A549 (cell line): Measurements from ENCODE around the gene DDX10. TPM values are rescaled to one million over a fixed set of nuclear protein-coding genes. Genes with fewer than 3 reads are reported as not detected.
A peak's percentile ranks its signal among the peaks of the same experiment; 100 is the strongest.

Experiments used
- ATAC-seq, 2 experiments: fragments of 200-7000 bp in 1 of 2; fragments of >200 bp in 1 of 2; cut with Nextera tagmentation in 1 of 2; cut with Tn5 transposase in 1 of 2; 3 replicates each; pipeline versions ENCODE4 v1.8.0 to v1.9.1; 2018 to 2020; ENCODE audit warnings: mild to moderate bottlenecking in 1 of 2, moderate library complexity in 1 of 2
- CTCF ChIA-PET: fragments of 300-600 bp; sonication (Branson Sonifier 250); formaldehyde crosslinking; extraction: SDS; loops from one replicate; lab custom pipeline; 2021; ENCODE audit warnings: antibody characterized with exemption, inconsistent platforms; lab: Yijun Ruan, JAX
- POLR2A ChIA-PET: fragments of 350-600 bp; formaldehyde crosslinking; extraction: SDS; loops from one replicate; lab custom pipeline; 2021; ENCODE audit warnings: antibody characterized with exemption, inconsistent platforms; lab: Yijun Ruan, JAX
- DNase-seq, 2 experiments: peaks; one replicate each; pipeline versions ENCODE4 v3.0.0 to v3.0.0-alpha.2; 2011 to 2016; ENCODE audit warnings: low read depth in 1 of 2, low spot score in 1 of 2
- FAIRE-seq: peaks from 2 replicates; lab custom pipeline; 2011; peaks lifted over from hg19 to GRCh38; lab: Jason Lieb, UNC
- H3K27ac ChIP-seq, 2 experiments: fragments of >200 bp; sonication (Bioruptor Twin); formaldehyde crosslinking; 3 replicates each; pipeline ENCODE4 v1.5.1; 2016 to 2017
- H3K4me1 ChIP-seq: fragments of >200 bp; sonication (Bioruptor Twin); formaldehyde crosslinking; 3 replicates; pipeline ENCODE4 v1.6.1; 2016
- H3K4me2 ChIP-seq: fragments of >200 bp; sonication (Bioruptor Twin); formaldehyde crosslinking; 3 replicates; pipeline ENCODE4 v1.6.1; 2016
- H3K4me3 ChIP-seq: fragments of >200 bp; sonication (Bioruptor Twin); formaldehyde crosslinking; 3 replicates; pipeline ENCODE4 v1.5.1; 2016
- H3K9me3 ChIP-seq: fragments of >200 bp; sonication (Bioruptor Twin); formaldehyde crosslinking; 3 replicates; pipeline ENCODE4 v1.6.1; 2016
- BHLHE40 ChIP-seq: IDR thresholded peaks from 2 replicates; pipeline ENCODE4 v1.6.1; 2012; ENCODE audit warnings: low read depth, low read length, inconsistent platforms
- CHD4 ChIP-seq: fragments of 200-600 bp; sonication (generic); IDR thresholded peaks from 2 replicates; pipeline ENCODE4 v1.6.1; 2016; ENCODE audit warnings: antibody characterized with exemption, mild to moderate bottlenecking, borderline replicate concordance
- FOSB ChIP-seq: fragments of 250-450 bp; sonication (Bioruptor Pico); IDR thresholded peaks from 2 replicates; pipeline ENCODE4 v1.5.0; 2020; ENCODE audit warnings: mild to moderate bottlenecking, moderate library complexity
- FOSL2 ChIP-seq, 2 experiments: fragments of 450-650 bp in 1 of 2; fragments of >200 bp in 1 of 2; sonication (Bioruptor Twin) in 1 of 2; formaldehyde crosslinking; IDR thresholded peaks; 2 replicates each; pipeline versions ENCODE4 v1.5.0 to v1.6.1; 2016 to 2020; ENCODE audit warnings: mild to moderate bottlenecking in 1 of 2, moderate library complexity in 1 of 2
- HDAC2 ChIP-seq: fragments of 200-600 bp; sonication (generic); IDR thresholded peaks from 2 replicates; pipeline ENCODE4 v1.6.1; 2016
- JUNB ChIP-seq: fragments of >200 bp; sonication (Bioruptor Twin); formaldehyde crosslinking; IDR thresholded peaks from 2 replicates; pipeline ENCODE4 v1.6.1; 2016
- MAFK ChIP-seq: fragments of 450-650 bp; IDR thresholded peaks from 2 replicates; pipeline ENCODE4 v1.6.1; 2014; ENCODE audit not compliant: partially characterized antibody
- MYC ChIP-seq: IDR thresholded peaks from 2 replicates; pipeline ENCODE4 v1.6.1; 2012; ENCODE audit warnings: mild to moderate bottlenecking, inconsistent platforms, low read length, improper control_type of control experiment, borderline replicate concordance
- NFE2L2 ChIP-seq: fragments of 150-350 bp; conservative IDR thresholded peaks from 2 replicates; pipeline ENCODE4 v1.6.1; 2014; ENCODE audit warnings: low read length
- WGBS: methylation state at CpG from one replicate; pipeline ENCODE4 v1.1.6; 2017; ENCODE audit errors: missing lambda C conversion rate; 5-methylcytosine and 5-hydroxymethylcytosine counted together
- polyA plus RNA-seq, 4 experiments: library from polyadenylated mRNA; depleted of rRNA in 3 of 4; stranded (reverse); fragments of >200 nt; fragmentation: RNase III in 1 of 4; extraction: RNeasy Plus Mini Kit Qiagen cat#74134 plus additional on column Dnase treatment in 1 of 4; gene quantifications; 2 replicates in 3 of 4; 3 replicates in 1 of 4; pipeline ENCODE4 v1.2.3, GENCODE V29; 2011 to 2017
- TF ChIP-seq, protein P1 (sequence below): fragments of >200 bp; sonication (Bioruptor Twin); formaldehyde crosslinking; IDR thresholded peaks from 3 replicates; pipeline ENCODE4 v1.6.1; 2016
- TF ChIP-seq, protein P2 (sequence below): IDR thresholded peaks from 2 replicates; pipeline ENCODE4 v1.6.1; 2012
- TF ChIP-seq, protein P3 (sequence below): fragments of >200 bp; sonication (Bioruptor Twin); formaldehyde crosslinking; IDR thresholded peaks from 3 replicates; pipeline ENCODE4 v1.5.1; 2016

Gene DDX10
- polyA plus RNA-seq, 2 of the 4 experiments (the other 2 are of a cell fraction), result 46.0 to 189 TPM

DNA sequence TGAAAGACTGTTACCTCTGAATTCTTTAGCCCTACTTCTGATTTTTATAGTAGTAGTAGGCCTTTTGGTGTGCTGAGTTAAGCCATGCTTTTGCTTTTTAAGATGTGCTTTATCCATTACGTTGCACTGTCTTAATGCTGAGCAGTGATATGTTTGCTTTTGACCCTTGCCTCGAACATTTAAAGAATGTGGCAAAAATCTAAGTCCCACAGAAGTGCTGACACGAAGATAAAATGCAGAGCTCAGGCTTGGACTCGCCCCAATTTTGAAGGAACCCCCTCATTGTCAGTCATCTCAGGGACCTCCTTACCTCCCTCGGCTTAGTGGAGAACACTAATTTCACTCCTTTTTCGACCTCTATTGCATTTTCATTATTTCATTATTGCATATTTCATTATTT, 272.9 kb downstream of the DDX10 start:
- POLR2A ChIA-PET, result no interaction called here
- TF ChIP-seq MAFK, result peak; percentile 65
- TF ChIP-seq, protein P1, sequence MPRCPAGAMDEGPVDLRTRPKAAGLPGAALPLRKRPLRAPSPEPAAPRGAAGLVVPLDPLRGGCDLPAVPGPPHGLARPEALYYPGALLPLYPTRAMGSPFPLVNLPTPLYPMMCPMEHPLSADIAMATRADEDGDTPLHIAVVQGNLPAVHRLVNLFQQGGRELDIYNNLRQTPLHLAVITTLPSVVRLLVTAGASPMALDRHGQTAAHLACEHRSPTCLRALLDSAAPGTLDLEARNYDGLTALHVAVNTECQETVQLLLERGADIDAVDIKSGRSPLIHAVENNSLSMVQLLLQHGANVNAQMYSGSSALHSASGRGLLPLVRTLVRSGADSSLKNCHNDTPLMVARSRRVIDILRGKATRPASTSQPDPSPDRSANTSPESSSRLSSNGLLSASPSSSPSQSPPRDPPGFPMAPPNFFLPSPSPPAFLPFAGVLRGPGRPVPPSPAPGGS, result no peak

DNA sequence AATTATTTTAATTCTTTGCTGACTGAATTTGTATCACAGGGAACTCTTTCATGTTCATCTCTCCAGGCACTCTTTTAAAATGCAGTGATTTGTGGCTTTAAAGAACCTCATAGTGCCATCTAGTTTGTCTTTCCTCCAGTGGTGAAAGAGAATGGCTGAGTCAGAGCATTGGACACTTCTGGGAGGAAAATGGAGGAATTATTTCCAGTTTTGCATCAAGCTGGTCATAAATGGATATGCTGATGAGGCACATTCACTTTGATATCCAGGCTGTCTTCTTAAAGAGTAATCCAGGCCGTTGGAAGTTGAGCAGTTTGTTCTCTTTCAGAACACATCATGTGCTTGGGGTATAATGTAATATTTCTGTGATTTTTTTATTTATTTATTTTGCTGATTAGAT, 273.7 kb downstream of the DDX10 start:
- 39% methylated on average over 1 of the region's 1 CpG for WGBS
- Histone ChIP-seq H3K4me1 (peaks cover 23% of the 10 kb centered on the region), H3K4me3 (no peak overlapping the region), H3K9me3 (no peaks in the 10 kb centered on the region), H3K4me2 (peak overlapping the region; percentile 57; the same call in 2 of the 3 replicates), H3K27ac (peak overlapping the region in 1 of 2 experiments; percentile 36; a peak in 1 of 6 replicates)
- TF ChIP-seq, protein P2, sequence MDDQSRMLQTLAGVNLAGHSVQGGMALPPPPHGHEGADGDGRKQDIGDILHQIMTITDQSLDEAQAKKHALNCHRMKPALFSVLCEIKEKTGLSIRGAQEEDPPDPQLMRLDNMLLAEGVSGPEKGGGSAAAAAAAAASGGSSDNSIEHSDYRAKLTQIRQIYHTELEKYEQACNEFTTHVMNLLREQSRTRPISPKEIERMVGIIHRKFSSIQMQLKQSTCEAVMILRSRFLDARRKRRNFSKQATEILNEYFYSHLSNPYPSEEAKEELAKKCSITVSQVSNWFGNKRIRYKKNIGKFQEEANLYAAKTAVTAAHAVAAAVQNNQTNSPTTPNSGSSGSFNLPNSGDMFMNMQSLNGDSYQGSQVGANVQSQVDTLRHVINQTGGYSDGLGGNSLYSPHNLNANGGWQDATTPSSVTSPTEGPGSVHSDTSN, result no peak
- TF ChIP-seq MAFK (peak; percentile 93), JUNB (no peak), MYC (no peak)
- ATAC-seq (peak; percentile 25 to 26; a peak in 3 of 6 replicates), DNase-seq (no peak), FAIRE-seq (no peak)
- ChIA-PET CTCF (no interaction called here), POLR2A (no interaction called here)

More for the DNA sequence above, 272.9 kb downstream of the DDX10 start:
- DNase-seq (no peak), ATAC-seq (no peak), FAIRE-seq (no peak)
- Histone ChIP-seq H3K9me3 (no peaks in the 10 kb centered on the region), H3K4me2 (peak overlapping the region; percentile 57), H3K27ac (peak overlapping the region in 1 of 2 experiments; percentile 34; a peak in 1 of 6 replicates), H3K4me1 (peaks cover 30% of the 10 kb centered on the region), H3K4me3 (no peak overlapping the region)
- 59% methylated on average over 6 of the region's 6 CpGs for WGBS
- CTCF ChIA-PET, result no interaction called here

DNA sequence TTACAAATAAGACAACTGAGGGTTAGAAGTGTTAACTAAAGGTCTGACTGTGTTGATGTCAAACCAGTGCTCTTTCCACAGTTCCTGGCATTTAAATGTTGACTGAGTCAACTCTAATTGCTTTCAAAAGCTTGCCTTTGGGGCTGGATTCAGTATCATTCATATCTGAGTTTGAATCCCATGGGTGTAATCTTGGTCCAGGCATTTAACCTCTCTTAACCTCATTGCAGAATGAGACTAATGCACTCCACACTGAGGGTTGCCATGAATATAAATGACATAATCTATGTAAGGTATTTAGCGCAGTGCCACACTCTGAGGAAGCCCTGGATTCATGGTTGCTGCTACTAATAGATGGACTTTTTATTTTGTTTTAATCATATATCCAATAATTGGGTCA, 274.3 kb downstream of the DDX10 start:
- no peak for ATAC-seq
- Histone ChIP-seq H3K4me2 (no peak overlapping the region), H3K27ac (no peak overlapping the region), H3K4me1 (peaks cover 19% of the 10 kb centered on the region), H3K4me3 (no peak overlapping the region), H3K9me3 (no peaks in the 10 kb centered on the region)
- CTCF ChIA-PET, result no interaction called here
- WGBS, result 94% methylated on average over 1 of the region's 1 CpG
- POLR2A ChIA-PET, result no interaction called here
- DNase-seq, result no peak
- no peak for FAIRE-seq
- TF ChIP-seq CHD4, result no peak
- TF ChIP-seq, protein P2, result no peak
- TF ChIP-seq NFE2L2, result no peak
- TF ChIP-seq, protein P3, sequence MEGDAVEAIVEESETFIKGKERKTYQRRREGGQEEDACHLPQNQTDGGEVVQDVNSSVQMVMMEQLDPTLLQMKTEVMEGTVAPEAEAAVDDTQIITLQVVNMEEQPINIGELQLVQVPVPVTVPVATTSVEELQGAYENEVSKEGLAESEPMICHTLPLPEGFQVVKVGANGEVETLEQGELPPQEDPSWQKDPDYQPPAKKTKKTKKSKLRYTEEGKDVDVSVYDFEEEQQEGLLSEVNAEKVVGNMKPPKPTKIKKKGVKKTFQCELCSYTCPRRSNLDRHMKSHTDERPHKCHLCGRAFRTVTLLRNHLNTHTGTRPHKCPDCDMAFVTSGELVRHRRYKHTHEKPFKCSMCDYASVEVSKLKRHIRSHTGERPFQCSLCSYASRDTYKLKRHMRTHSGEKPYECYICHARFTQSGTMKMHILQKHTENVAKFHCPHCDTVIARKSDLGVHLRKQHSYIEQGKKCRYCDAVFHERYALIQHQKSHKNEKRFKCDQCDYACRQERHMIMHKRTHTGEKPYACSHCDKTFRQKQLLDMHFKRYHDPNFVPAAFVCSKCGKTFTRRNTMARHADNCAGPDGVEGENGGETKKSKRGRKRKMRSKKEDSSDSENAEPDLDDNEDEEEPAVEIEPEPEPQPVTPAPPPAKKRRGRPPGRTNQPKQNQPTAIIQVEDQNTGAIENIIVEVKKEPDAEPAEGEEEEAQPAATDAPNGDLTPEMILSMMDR, result no peak
- no peak for TF ChIP-seq FOSB (CRISPR knock-in tag)
- TF ChIP-seq BHLHE40, result no peak
- no peak for TF ChIP-seq HDAC2
- TF ChIP-seq, protein P1, result no peak
- TF ChIP-seq FOSL2 (IDR thresholded peaks at IDR 0.05), result no peak
- TF ChIP-seq FOSL2 (CRISPR knock-in tag; IDR thresholded peaks at IDR 0.05), result no peak
- TF ChIP-seq, all 56 proteins: peak for 0
